GM21529 (cell line): ENCODE results near the gene CBLN3.

Source experiments
- ATAC-seq: cut with Tn5 transposase; IDR thresholded peaks from one replicate; pipeline ENCODE4 v1.9.1; 2021; ENCODE audit not compliant: unreplicated experiment

The CBLN3 gene

DNA sequence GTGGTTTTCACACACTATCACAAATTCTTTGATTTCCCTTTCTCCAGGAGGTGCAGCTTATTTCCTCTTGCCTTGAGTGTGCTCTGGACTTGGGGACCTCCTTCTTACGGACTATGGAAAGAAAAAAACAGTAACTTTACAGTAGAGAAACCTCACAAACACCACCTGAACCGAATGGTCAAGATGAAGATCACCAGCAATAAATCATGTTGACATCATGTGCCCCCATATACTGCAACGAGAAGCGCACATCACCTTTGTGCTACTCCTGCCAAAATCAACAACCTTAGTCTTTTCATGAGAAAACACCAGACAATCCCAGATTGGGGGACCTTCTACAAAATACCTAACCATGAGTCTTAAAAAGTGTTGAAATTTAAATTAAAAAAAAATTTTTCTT is 43.9 kb downstream of the CBLN3 start:
- ATAC-seq: no peak

GRCh38 chr14:24384169-24384568 is 45.3 kb downstream of the CBLN3 start:
- ATAC-seq: no peak

- no peak for ATAC-seq
Measured at GRCh38 chr14:24382064-24382371, 47.5 kb downstream of the CBLN3 start.

DNA sequence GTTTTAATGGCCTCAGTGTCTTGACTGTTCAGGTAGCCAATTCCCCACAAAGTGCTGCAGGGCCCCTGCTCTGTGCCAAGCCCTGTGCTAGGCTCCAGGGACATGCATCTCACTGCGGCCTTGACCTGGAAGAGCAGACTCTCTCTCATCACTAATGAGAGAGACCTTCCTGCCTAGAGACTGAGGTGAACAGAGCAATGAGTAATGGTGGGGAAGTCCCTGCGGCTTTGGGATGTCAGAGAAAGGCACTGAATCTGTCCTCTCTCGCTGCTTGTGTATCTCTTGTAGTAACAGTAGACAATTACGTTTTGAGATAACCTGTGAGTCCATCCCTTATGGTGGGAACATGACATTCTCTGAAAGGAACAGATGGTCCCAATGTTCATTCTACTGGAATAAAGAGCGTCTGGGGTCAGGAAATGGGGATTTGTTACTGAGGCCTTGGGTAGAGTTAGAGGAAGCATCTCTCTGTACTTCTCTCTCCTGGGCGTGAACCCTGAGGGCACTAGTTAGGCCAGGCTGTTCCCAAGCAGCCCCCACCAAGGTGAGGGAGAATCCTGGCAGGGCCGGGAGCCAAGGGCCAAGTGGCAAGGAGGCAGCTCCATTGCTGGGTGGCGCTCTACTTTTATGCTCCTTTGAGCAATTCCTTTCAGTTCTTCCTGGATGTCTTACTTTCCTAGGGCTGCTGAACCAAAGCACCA is 48.0 kb downstream of the CBLN3 start:
- ATAC-seq: no peak

- no peak for ATAC-seq
Measured at GRCh38 chr14:24379907-24380730, 49.3 kb downstream of the CBLN3 start.

DNA sequence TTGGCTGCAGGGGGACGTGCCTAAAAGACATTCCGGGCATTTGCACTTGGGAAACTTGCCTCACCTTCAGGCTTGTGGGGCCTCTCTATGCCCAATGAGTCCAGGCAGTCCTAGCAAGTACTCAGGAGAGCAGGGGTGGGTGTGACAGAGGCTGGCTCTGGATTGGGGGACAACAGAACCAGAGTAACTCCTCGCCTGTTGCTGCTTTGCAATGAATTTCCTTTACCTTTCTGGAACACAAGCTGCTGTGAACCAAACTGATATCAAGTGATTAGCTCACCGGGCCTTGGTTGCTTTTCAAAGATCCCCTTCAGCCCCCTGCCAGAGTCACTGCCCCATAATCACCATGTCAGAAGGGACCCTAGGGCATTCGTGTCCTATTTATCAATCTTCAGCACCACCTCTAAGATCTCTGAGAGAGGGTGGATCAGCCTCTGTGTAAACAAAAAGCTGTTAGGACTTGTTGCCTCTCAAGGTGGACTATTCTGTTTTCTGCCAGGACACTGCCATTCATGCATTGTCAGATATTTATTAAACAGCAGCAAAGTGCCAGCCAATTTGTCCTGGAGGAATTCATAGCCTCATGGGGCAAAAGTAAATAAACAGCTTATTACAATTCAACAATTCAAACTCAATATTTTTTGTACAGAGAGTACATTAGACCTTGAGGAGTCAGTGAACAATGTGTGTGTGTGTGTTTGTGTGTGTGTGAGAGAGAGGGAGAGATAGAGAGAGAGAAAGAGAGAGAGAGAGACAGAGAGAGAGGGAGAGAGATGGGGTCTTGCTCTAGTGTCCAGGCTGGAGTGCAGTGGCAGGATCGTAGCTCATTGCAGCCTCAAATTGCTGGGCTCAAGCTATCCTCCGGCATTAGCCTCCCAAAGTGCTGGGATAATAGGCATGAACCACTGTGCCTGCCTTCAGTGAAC is 50.2 kb downstream of the CBLN3 start:
- ATAC-seq: no peak

GRCh38 chr14:24378327-24378726 is 51.1 kb downstream of the CBLN3 start:
- ATAC-seq: no peak

DNA sequence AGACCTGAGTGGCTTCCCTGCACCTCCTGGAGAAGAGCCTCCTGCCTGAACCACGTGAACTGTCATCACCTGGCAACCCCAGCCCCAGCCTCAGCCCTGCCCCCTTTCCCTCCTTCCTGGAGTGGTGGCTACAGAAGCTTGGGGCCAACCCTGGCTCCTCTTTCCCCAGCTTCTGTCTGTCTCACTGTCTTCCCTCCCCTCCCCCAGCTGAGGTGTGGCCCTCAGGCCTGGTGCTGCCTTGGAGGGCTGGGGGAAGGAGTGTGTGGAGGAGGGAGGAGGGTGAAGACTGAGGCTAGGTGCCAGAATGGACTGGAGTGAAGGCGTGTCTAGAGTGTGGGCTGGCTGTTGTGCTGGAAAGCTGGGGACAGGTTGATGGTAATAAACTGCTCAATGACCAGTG is 51.8 kb downstream of the CBLN3 start:
- ATAC-seq: no peak

GRCh38 chr14:24377126-24377525 is 52.3 kb downstream of the CBLN3 start:
- ATAC-seq: no peak
